Measurements from ENCODE around the gene GPR108. TPM values are rescaled to one million over a fixed set of nuclear protein-coding genes. Genes with fewer than 3 reads are reported as not detected.
"Not testable (repeated sequence)": the region's sequence is repeated elsewhere in the genome, so short reads cannot be mapped to it uniquely, and the experiment has no call there.

GPR108 gene
- total RNA-seq, result 55.4 TPM
- long read RNA-seq, transcript GPR108-202 (18 exons, 2,009 nt), result minor isoform, 14 of 255 reads
- long read RNA-seq, transcript GPR108-201 (18 exons, 2,057 nt), result major isoform, 171 of 255 reads
- long read RNA-seq, partial matches to known transcripts, result 10 of 255 reads
- long read RNA-seq, other reads (novel, unspliced or antisense), result 60 of 255 reads

GRCh38 chr19:6737284-6737872 is at the start of gene GPR108:
Gene GPR108 (minus strand): TSS chr19:6737580. CDS start chr19:6737576, 4 bp downstream.
- DNase-seq (ENCODE audit: low spot score), result peak; percentile 100

GRCh38 chr19:6779206-6779605 is 41.8 kb upstream of the GPR108 start:
- no peak for DNase-seq (ENCODE audit: low spot score)

DNA sequence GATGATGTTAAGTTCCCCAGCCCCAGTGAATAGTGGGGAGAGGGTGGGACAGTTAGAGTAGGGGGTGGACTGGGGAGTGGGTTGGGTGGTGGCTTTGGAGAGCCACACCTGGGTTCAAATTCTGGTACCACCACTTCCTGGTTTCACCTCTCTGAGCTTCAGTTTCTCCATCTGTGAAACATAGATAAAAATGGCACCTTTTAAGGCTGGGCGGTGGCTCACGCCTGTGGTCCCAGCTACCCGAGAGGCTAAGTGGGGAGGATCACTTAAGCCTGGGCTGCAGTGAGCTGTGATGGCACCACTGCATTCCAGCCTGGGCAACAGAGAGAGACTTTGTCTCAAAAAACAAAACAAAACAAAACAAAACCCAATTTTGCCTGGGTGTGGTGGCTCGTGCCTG is 41.0 kb upstream of the GPR108 start:
- no peak for DNase-seq (ENCODE audit: low spot score)

DNA sequence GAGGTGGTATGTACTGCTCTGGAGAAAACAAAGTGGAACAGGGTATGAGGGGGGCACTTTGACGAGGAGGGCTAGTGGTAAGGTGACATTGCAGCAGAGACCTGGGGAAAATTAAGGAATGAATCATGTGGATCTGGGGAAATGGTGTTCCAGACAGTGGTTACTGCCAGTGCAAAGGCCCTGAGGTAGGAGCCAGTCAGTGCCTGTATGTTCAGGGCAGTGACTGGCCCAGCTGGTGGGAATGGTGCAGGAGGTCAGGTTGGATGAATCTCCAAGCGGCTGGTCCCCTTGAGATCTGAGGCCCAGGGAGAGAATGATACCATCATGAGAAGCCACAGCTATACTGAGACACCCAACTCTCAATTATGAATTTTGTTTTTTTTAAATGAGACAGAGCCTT is 40.1 kb upstream of the GPR108 start:
- DNase-seq (ENCODE audit: low spot score), result no peak

DNA sequence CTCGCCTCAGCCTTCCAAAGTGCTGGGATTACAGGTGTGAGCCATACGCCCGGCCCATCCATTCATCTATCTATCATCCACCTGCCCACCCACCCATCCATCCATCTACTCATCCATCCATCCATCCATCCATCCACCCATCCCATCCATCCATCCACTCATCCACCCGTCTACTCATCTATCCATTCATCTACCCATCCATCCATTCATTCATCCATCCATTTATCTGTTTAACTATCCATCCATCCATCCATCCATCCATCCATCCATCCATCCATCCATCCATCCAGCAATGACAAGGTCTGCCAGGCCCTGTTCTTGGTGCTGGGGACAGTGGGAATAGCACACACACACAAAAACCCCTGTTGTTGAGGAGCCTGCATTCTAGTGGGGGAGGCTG is 39.6 kb upstream of the GPR108 start:
- DNase-seq (ENCODE audit: low spot score), result no peak

GRCh38 chr19:6776045-6776444 is 38.7 kb upstream of the GPR108 start:
- not testable (repeated sequence) for DNase-seq (ENCODE audit: low spot score)

- DNase-seq (ENCODE audit: low spot score), result no peak
These were observed 37.7 kb upstream of the GPR108 start for GRCh38 chr19:6774821-6775707.

DNA sequence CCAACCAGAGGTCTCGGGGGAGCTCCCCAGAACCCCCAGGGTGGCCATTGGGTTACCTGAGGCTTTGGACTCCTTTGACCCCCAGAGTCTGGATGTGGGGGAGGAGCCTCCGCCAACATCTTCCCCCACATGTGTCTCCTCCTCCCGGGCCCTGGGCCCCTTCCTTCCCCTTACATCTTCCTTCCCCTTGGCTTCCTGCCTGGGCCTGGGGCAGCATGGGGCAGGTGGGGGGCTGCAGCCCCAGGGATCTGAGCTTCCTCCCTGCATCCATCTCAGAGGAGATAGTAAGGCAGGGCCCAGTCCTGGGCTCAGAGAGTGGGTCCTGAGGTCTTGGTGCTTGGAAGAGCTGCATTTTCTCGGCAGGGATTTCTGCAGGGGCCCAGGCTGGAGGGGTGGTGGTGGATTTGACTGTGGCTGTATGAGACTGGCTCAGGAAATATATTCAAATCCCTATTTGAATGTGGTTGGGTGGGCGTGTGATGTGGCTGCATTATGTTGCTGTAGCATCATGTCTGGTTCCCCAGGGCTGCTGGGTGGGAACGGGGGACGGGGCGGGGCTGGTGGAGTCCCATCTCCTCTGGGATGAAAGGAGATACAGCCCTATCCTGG is 36.0 kb upstream of the GPR108 start:
- DNase-seq (ENCODE audit: low spot score), result no peak

GRCh38 chr19:6772866-6773322 is 35.5 kb upstream of the GPR108 start:
- no peak for DNase-seq (ENCODE audit: low spot score)

DNA sequence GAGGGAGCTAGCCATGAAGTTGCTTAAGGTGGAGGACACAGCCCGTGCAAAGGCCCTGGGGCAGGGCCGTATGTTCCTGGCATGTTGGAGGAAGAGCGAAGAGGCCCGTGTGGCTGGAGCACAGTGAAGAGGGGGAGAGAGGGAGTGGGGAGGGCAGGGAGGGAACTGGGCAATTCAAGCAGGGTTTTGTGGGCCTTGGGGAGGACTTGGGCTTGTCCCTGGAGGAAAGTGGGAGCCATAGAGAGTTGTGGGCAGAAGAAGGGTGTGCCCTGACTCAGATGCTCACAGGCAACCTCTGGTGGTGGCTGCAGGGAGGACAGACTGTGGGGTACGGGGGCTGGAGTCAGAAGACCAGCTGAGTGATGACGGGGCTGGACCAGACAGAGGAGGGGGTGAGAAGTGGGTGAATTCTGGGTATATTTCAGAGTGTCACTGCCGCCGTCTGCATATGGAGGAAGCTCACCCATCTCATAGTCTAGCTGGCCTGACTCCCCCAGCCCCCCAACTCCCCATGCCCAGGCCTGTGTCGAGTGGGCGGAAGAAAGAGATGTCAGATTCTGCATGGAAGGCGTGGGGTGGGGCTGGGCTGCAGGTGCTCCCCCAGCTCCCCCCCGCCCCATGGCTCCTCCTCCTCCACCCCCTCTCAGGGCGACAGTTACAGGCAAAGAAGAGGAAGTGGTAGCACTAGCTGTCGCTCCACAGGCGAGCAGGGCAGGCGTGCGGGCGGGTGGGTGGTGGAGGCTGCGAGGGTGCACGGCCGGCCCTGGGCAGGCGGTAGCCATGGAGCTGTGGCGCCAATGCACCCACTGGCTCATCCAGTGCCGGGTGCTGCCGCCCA is 34.9 kb upstream of the GPR108 start, which contains the start of gene VAV1:
TSS of gene VAV1 (plus strand) at position 681 of the 838 bp plus-strand sequence. CDS start at position 781, 100 bp downstream.
- DNase-seq (ENCODE audit: low spot score), result no peak

DNA sequence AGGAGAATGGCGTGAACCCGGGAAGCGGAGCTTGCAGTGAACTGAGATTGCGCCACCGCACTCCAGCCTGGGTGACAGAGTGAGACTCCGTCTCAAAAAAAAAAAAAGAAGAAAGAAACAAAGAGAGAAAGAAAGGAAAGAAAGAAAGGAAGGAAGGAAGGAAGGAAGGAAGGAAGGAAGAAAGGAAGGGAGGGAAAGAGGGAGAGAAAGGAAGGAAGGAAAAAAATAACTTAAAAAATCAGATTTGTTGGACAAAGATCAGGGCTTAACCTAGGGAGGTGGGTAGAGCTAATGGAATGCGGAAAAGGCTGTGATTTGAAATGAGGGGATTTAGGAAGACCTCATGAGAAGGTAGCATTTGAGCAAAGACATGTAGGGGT is 34.3 kb upstream of the GPR108 start:
- DNase-seq (ENCODE audit: low spot score), result not testable (repeated sequence)

DNA sequence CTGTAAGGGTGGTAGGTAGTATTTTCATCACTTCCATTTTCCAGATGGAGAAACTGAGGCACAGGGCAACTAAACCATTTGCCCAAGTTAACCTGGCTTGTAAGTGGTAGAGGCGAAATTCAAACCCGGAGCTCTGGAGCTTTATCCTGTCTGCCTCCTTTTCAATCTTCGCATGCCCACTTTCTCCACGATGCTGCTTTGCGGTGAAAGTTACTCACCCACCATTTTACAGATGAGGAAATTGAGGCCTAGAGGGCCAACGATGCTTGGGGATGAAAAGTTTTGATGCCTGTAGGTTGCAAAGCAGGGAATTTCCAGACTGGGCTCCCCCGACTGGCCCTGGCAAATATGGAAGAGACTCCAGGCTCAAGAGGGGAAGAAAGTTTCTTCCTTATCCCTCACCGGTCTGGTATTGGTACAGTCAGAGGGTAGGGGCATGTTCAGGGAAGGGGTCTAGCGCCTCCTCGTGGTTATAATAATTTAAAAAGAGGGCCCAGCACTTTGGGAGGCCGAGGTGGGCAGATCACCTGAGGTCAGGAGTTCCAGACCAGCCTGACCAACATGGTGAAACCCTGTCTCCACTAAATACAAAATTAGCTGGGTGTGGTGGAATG is 31.7 kb upstream of the GPR108 start:
- DNase-seq (ENCODE audit: low spot score), result no peak

- DNase-seq (ENCODE audit: low spot score), result no peak
These were observed 30.9 kb upstream of the GPR108 start for GRCh38 chr19:6768236-6768785.

GRCh38 chr19:6767357-6768235 is 30.2 kb upstream of the GPR108 start, which contains the start of gene SH2D3A:
Gene SH2D3A (minus strand): TSS chr19:6767435. CDS start chr19:6763748, 3,687 bp downstream.
- DNase-seq (ENCODE audit: low spot score), result peak; percentile 92

DNA sequence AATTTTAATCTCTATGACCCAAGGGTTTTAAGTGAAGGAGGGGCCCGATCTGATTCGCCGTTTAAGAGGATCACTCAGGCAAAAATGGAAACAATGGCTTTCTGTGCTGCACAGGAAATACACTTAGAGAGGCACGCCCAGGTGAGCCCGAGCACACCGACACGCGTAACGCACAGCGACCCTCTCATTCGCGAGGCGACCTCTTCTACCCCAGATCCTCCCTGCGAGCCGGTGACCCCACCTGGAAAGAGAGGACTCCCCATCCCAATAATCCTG is 29.6 kb upstream of the GPR108 start:
- no peak for DNase-seq (ENCODE audit: low spot score)

DNA sequence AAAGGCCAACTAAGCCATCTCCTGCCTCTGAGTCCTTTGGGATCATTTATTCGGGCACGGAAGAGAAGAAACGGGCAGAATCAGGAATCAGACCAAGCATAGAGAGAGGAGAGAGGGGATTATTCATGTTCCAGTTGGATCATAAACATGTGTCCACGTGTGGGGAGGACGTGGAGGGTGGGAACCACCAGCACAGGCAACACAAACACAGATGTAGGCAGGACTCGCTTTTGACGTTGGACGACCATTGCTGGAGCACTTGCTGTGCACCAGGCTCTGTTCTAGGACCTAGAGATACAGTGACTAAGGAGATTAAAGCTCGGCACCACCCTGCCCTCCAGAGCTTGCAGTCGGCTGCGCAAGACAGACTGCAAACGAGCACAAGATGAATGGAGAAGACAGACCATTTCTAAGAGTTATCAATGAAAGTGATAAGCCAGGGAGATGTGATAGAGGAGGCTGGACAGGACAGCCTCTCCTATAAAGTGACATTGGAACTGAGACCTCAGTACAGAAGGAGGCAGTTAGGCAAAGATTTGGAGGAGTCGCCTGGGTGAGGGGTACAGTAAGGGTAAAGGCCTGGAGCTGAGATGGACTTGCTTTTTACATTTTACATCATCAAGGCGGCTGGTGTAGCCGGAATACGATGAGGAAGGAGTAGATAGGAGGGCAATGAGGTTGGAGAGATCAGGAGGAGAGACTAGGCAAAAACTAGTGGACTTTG is 29.1 kb upstream of the GPR108 start:
- DNase-seq (ENCODE audit: low spot score), result no peak

- no peak for DNase-seq (ENCODE audit: low spot score)
These were observed 28.5 kb upstream of the GPR108 start for GRCh38 chr19:6765738-6766356.

DNA sequence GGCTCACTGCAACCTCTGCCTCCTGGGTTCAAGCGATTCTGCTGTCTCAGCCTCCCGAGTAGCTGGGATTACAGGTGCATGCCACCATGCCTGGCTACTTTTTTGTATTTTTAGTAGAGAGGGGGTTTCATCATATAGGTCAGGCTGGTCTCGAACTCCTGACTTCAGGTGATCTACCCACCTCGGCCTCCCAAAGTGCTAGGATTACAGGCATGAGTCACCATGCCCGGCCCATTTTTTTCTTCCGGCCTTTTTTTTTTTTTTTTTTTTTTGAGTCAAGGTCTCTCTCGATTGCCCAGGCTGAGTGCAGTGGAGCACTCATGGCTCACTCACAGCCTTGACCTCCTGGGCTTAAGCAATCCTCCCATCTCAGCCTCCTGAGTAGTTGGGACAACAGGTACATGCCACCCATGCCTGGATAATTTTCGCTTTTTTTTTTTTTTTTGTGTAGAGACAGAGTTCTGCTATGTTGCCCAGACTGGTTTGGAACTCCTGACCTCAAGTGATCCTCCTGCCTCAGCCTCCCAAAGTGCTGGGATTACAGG is 24.9 kb upstream of the GPR108 start:
- DNase-seq (ENCODE audit: low spot score), result not testable (repeated sequence)
